Measurements from ENCODE around the gene SPATA1.
"Not testable (repeated sequence)": the region's sequence is repeated elsewhere in the genome, so short reads cannot be mapped to it uniquely, and the experiment has no call there.

Gene SPATA1

GRCh38 chr1:84583648-84584047 lies 77.5 kb downstream of the SPATA1 start:
- TF ChIP-seq EZH2phosphoT487 (IDR thresholded peaks at IDR 0.05; ENCODE audit: low read length): no peak
- TF ChIP-seq, protein P1, sequence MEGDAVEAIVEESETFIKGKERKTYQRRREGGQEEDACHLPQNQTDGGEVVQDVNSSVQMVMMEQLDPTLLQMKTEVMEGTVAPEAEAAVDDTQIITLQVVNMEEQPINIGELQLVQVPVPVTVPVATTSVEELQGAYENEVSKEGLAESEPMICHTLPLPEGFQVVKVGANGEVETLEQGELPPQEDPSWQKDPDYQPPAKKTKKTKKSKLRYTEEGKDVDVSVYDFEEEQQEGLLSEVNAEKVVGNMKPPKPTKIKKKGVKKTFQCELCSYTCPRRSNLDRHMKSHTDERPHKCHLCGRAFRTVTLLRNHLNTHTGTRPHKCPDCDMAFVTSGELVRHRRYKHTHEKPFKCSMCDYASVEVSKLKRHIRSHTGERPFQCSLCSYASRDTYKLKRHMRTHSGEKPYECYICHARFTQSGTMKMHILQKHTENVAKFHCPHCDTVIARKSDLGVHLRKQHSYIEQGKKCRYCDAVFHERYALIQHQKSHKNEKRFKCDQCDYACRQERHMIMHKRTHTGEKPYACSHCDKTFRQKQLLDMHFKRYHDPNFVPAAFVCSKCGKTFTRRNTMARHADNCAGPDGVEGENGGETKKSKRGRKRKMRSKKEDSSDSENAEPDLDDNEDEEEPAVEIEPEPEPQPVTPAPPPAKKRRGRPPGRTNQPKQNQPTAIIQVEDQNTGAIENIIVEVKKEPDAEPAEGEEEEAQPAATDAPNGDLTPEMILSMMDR (IDR thresholded peaks at IDR 0.05; ENCODE audit: low read length): no peak
- TF ChIP-seq EZH2 (optimal IDR thresholded peaks at IDR 0.05; ENCODE audit: low read depth, low read length): no peak
- peak; percentile 34 for DNase-seq
- Histone ChIP-seq H3K36me3 (replicated peaks; ENCODE audit: insufficient read depth, low read length) (no peaks in the 10 kb centered on the region), H3K4me3 (ENCODE audit: low read length) (peak overlapping the region; percentile 36), H3K27ac (ENCODE audit: low read length) (peak overlapping the region; percentile 67; the same call in 1 of the 2 replicates), H3K4me1 (ENCODE audit: low read length) (0 out of 2 replicates have a peak, but pooled peaks cover 5% of the 10 kb centered on the region), H3F3A (ENCODE audit: insufficient read depth, low read length) (peaks cover 12% of the 10 kb centered on the region), H3K9me2 (replicated peaks; ENCODE audit: insufficient read depth, low read length) (no peaks in the 10 kb centered on the region), H3K9me3 (replicated peaks; ENCODE audit: insufficient read depth, low read length) (no peaks in the 10 kb centered on the region), H4K20me1 (ENCODE audit: insufficient read depth, low read length) (no peaks in the 10 kb centered on the region), H3K9ac (ENCODE audit: low read length) (peak overlapping the region; percentile 5; the same call in 1 of the 2 replicates), H3K4me2 (ENCODE audit: low read depth, low read length) (peak overlapping the region; percentile 55; the same call in 1 of the 2 replicates), H3K79me2 (ENCODE audit: low read length) (no peaks in the 10 kb centered on the region), H2AFZ (ENCODE audit: low read length) (peak overlapping the region; percentile 52), H3K27me3 (replicated peaks; ENCODE audit: insufficient read depth, low read length) (no peaks in the 10 kb centered on the region)

GRCh38 chr1:84584126-84584525 lies 77.9 kb downstream of the SPATA1 start:
- H3K4me3 ChIP-seq (ENCODE audit: low read length): peak overlapping the region; percentile 36
- H3F3A ChIP-seq (ENCODE audit: insufficient read depth, low read length): peaks cover 12% of the 10 kb centered on the region
- H4K20me1 ChIP-seq (ENCODE audit: insufficient read depth, low read length): no peaks in the 10 kb centered on the region
- no peaks in the 10 kb centered on the region for H3K9me2 ChIP-seq (replicated peaks; ENCODE audit: insufficient read depth, low read length)
- no peaks in the 10 kb centered on the region for H3K36me3 ChIP-seq (replicated peaks; ENCODE audit: insufficient read depth, low read length)
- no peaks in the 10 kb centered on the region for H3K9me3 ChIP-seq (replicated peaks; ENCODE audit: insufficient read depth, low read length)
- no peaks in the 10 kb centered on the region for H3K79me2 ChIP-seq (ENCODE audit: low read length)
- H2AFZ ChIP-seq (ENCODE audit: low read length): peak overlapping the region; percentile 52
- peak overlapping the region; percentile 55; the same call in 1 of the 2 replicates for H3K4me2 ChIP-seq (ENCODE audit: low read depth, low read length)
- H3K27me3 ChIP-seq (replicated peaks; ENCODE audit: insufficient read depth, low read length): no peaks in the 10 kb centered on the region
- peak overlapping the region; percentile 5; the same call in 1 of the 2 replicates for H3K9ac ChIP-seq (ENCODE audit: low read length)
- H3K27ac ChIP-seq (ENCODE audit: low read length): peak overlapping the region; percentile 67; the same call in 1 of the 2 replicates
- TF ChIP-seq EZH2phosphoT487 (IDR thresholded peaks at IDR 0.05; ENCODE audit: low read length) (no peak), EZH2 (optimal IDR thresholded peaks at IDR 0.05; ENCODE audit: low read depth, low read length) (no peak)
- 0 out of 2 replicates have a peak, but pooled peaks cover 5% of the 10 kb centered on the region for H3K4me1 ChIP-seq (ENCODE audit: low read length)
- DNase-seq: peak; percentile 51

- Histone ChIP-seq H3K79me2 (ENCODE audit: low read length) (no peaks in the 10 kb centered on the region), H3K9me2 (replicated peaks; ENCODE audit: insufficient read depth, low read length) (no peaks in the 10 kb centered on the region), H3K9me3 (replicated peaks; ENCODE audit: insufficient read depth, low read length) (no peaks in the 10 kb centered on the region), H3K4me1 (ENCODE audit: low read length) (0 out of 2 replicates have a peak, but pooled peaks cover 5% of the 10 kb centered on the region), H3K4me3 (ENCODE audit: low read length) (no peak overlapping the region), H3K27ac (ENCODE audit: low read length) (no peak overlapping the region), H3K27me3 (replicated peaks; ENCODE audit: insufficient read depth, low read length) (no peaks in the 10 kb centered on the region), H3K4me2 (ENCODE audit: low read depth, low read length) (no peak overlapping the region), H3F3A (ENCODE audit: insufficient read depth, low read length) (peaks cover 12% of the 10 kb centered on the region), H4K20me1 (ENCODE audit: insufficient read depth, low read length) (no peaks in the 10 kb centered on the region), H2AFZ (ENCODE audit: low read length) (no peak overlapping the region), H3K36me3 (replicated peaks; ENCODE audit: insufficient read depth, low read length) (no peaks in the 10 kb centered on the region), H3K9ac (ENCODE audit: low read length) (no peak overlapping the region)
- DNase-seq: no peak
- TF ChIP-seq, protein P1 (IDR thresholded peaks at IDR 0.05; ENCODE audit: low read length): no peak
- TF ChIP-seq EZH2phosphoT487 (IDR thresholded peaks at IDR 0.05; ENCODE audit: low read length): no peak
- TF ChIP-seq EZH2 (optimal IDR thresholded peaks at IDR 0.05; ENCODE audit: low read depth, low read length): no peak
These were observed 79.6 kb downstream of the SPATA1 start for GRCh38 chr1:84585803-84586202.

DNA sequence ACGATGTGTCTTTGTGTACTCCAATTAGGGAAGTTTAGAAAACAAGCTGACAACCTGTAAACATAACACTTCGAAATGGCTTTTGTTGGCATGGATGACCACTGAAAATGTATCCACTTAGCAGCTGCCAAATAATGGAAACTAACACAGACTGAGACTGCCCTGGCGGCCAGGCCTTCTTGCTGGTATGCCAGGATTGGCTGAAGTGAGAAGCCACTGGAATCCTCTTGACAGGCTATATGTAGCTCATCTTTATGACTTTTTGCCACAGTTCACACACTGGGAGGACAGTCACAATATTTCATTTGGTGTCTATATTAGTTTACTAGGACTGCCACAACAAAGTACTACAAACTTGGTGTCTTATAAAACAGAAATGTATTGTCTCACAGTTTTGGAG lies 80.9 kb downstream of the SPATA1 start:
- Histone ChIP-seq H3K4me1 (ENCODE audit: low read length) (0 out of 2 replicates have a peak, but pooled peaks cover 5% of the 10 kb centered on the region), H3F3A (ENCODE audit: insufficient read depth, low read length) (peaks cover 12% of the 10 kb centered on the region), H3K4me2 (ENCODE audit: low read depth, low read length) (no peak overlapping the region), H3K27ac (ENCODE audit: low read length) (no peak overlapping the region), H3K9ac (ENCODE audit: low read length) (no peak overlapping the region), H3K27me3 (replicated peaks; ENCODE audit: insufficient read depth, low read length) (no peaks in the 10 kb centered on the region), H3K9me2 (replicated peaks; ENCODE audit: insufficient read depth, low read length) (no peaks in the 10 kb centered on the region), H3K79me2 (ENCODE audit: low read length) (no peaks in the 10 kb centered on the region), H3K36me3 (replicated peaks; ENCODE audit: insufficient read depth, low read length) (no peaks in the 10 kb centered on the region), H3K9me3 (replicated peaks; ENCODE audit: insufficient read depth, low read length) (no peaks in the 10 kb centered on the region), H4K20me1 (ENCODE audit: insufficient read depth, low read length) (no peaks in the 10 kb centered on the region), H3K4me3 (ENCODE audit: low read length) (no peak overlapping the region), H2AFZ (ENCODE audit: low read length) (no peak overlapping the region)
- DNase-seq: no peak
- TF ChIP-seq EZH2 (optimal IDR thresholded peaks at IDR 0.05; ENCODE audit: low read depth, low read length): no peak
- TF ChIP-seq, protein P1 (IDR thresholded peaks at IDR 0.05; ENCODE audit: low read length): no peak
- TF ChIP-seq EZH2phosphoT487 (IDR thresholded peaks at IDR 0.05; ENCODE audit: low read length): no peak

DNA sequence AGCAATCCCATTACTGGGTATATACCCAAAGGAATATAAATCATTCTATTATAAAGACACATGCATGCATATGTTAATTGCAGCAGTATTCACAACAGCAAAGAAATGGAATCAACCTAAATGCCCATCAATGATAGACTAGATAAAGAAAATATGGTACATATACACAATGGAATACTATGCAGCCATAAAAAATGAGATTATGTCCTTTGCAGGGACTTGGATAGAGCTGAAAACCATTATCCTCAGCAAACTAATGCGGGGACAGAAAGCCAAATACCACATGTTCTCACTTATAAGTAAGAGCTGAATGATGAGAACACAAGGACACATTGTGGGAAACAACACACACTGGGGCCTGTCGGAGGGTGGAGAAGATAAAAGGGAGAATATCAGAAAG lies 88.8 kb downstream of the SPATA1 start:
- H3K36me3 ChIP-seq (replicated peaks; ENCODE audit: insufficient read depth, low read length); H3K9me3 ChIP-seq (replicated peaks; ENCODE audit: insufficient read depth, low read length); H3K4me1 ChIP-seq (ENCODE audit: low read length); H3K27me3 ChIP-seq (replicated peaks; ENCODE audit: insufficient read depth, low read length); H3K79me2 ChIP-seq (ENCODE audit: low read length); H3K27ac ChIP-seq (ENCODE audit: low read length); H3K4me2 ChIP-seq (ENCODE audit: low read depth, low read length); H3K9ac ChIP-seq (ENCODE audit: low read length); DNase-seq; H4K20me1 ChIP-seq (ENCODE audit: insufficient read depth, low read length); H3F3A ChIP-seq (ENCODE audit: insufficient read depth, low read length); H3K4me3 ChIP-seq (ENCODE audit: low read length); H3K9me2 ChIP-seq (replicated peaks; ENCODE audit: insufficient read depth, low read length); H2AFZ ChIP-seq (ENCODE audit: low read length): not testable (repeated sequence)
